Left renal cortex interstitium (tissue), 4 donors: ENCODE measurements around the gene TUT7. TPM values are rescaled to one million over a fixed set of nuclear protein-coding genes. Genes with fewer than 3 reads are reported as not detected.
"Not testable (repeated sequence)": the region's sequence is repeated elsewhere in the genome, so short reads cannot be mapped to it uniquely, and the experiment has no call there.

Experiments used
- DNase-seq, 4 donors: peaks; one replicate each; pipeline ENCODE4 v3.0.0-alpha.2; 2013; ENCODE audit warnings: low read depth in 4 of 4, low spot score in 2 of 4, missing footprints in 1 of 4
- polyA plus RNA-seq, 4 donors: library from polyadenylated mRNA; unstranded; fragments of 120-200 nt; gene quantifications; one replicate each; pipeline ENCODE4 v1.2.1, GENCODE V29; 2013; ENCODE audit not compliant: insufficient read length in 4 of 4

Gene TUT7
- 10 to 100 TPM; 21.1 to 31.0 (median 27.2) TPM for polyA plus RNA-seq

GRCh38 chr9:86354011-86354817, at the start of gene TUT7:
Gene TUT7 (minus strand): TSS chr9:86354410. CDS start chr9:86353199, 1,211 bp downstream.
- DNase-seq, result peak; percentile 86 to 93 (median 92)

- DNase-seq, result no peak
Observed at GRCh38 chr9:86402591-86402990, 48.4 kb upstream of the TUT7 start.

GRCh38 chr9:86396412-86396811, 42.2 kb upstream of the TUT7 start:
- DNase-seq, result no peak

DNA sequence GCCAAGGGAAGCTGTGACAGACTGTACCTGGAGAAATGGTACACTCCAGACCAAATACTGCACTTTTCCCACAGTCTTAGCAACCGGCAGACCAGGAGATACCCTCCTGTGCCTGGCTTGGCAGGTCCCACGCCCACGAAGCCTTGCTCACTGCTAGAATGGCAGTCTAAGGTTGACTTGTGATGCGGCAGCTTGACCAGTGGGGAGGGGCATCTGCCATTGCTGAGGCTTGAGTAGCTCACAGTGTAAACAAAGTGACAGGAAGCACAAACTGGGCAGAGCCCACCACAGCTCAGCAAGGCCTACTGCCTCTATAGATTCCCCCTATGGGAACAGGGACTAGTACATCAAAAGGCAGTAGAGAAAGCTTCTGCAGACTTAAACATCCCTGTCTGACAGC, 36.0 kb upstream of the TUT7 start:
- not testable (repeated sequence) for DNase-seq

DNA sequence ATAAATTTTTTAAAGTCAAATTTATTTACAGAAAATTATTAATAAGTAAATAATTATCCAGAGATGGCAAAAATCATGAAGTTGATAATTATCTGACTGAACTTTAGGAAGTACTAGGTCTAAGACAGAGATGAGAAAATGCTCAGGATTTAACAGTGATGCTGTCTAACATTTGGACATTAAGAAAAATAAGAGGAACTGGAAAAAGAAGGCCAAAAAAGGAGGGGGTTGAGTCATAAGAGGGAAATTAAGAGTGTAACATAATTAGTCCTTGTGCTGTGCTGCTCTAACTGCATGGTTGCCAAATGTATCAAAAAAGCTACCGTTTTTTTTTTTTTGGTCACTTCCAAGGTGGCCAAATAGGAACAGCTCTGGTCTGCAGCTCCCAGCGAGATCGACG, 35.4 kb upstream of the TUT7 start:
- DNase-seq, result no peak

- no peak for DNase-seq
Observed at GRCh38 chr9:86387376-86387775, 33.2 kb upstream of the TUT7 start.

DNA sequence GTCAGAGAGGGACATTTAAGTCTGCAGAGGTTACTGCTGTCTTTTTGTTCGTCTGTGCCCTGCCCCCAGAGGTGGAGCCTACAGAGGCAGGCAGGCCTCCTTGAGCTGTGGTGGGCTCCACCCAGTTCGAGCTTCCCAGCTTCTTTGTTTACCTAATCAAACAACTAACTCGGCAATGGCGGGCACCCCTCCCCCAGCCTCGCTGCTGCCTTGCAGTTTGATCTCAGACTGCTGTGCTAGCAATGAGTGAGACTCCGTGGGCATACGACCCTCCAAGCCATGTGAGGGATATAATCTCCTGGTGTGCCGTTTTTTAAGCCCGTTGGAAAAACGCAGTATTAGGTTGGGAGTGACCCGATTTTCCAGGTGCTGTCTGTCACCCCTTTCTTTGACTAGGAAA, 28.8 kb upstream of the TUT7 start:
- DNase-seq, result not testable (repeated sequence)

GRCh38 chr9:86376016-86376415, 21.8 kb upstream of the TUT7 start:
- no peak for DNase-seq

- no peak for DNase-seq
Observed at GRCh38 chr9:86369810-86370209, 15.6 kb upstream of the TUT7 start.

DNA sequence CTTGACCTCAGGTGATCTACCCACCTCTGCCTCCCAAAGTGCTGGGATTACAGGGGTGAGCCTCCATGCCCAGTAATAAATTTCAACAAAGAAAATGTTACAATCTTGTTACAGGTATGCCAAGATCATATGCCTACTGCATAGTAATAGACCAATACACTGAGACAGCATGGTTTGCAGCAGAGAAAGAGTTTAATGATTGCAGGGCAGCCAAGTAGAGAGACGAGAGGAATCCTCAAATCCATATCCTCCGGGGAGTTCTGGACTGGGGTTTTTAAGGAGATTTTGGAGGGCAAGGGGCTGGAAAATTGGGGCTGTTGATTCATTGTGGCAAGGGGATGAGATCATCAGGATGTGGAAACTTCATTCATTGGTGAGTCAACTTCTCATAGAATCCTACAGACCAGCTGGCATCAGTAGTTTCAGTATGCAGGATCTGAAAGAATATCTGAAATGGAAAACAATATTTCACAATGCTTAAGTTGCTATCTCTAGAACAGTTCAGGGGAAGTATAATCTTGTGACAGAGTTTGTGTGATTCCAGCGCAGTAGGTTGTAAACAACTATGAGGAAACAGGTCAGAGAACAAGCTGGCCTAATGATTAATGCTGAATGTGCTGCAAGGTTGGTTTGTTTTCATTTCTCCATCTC, 14.8 kb upstream of the TUT7 start:
- DNase-seq, result no peak

GRCh38 chr9:86361176-86361575, 7.0 kb upstream of the TUT7 start:
- no peak for DNase-seq

- DNase-seq, result no peak
Observed at GRCh38 chr9:86359151-86359879, 5.1 kb upstream of the TUT7 start.

GRCh38 chr9:86356871-86357866, 3.0 kb upstream of the TUT7 start:
- DNase-seq, result no peak

GRCh38 chr9:86355814-86356213, 1.6 kb upstream of the TUT7 start:
- DNase-seq, result no peak

- DNase-seq, result peak in 1 of 4 donors; percentile 79
Observed at GRCh38 chr9:86354818-86355309, 654 bp upstream of the TUT7 start.

- DNase-seq, result peak in 3 of 4 donors; percentile 7 to 32 (median 28)
Observed at GRCh38 chr9:86353655-86354010, 577 bp downstream of the TUT7 start.

DNA sequence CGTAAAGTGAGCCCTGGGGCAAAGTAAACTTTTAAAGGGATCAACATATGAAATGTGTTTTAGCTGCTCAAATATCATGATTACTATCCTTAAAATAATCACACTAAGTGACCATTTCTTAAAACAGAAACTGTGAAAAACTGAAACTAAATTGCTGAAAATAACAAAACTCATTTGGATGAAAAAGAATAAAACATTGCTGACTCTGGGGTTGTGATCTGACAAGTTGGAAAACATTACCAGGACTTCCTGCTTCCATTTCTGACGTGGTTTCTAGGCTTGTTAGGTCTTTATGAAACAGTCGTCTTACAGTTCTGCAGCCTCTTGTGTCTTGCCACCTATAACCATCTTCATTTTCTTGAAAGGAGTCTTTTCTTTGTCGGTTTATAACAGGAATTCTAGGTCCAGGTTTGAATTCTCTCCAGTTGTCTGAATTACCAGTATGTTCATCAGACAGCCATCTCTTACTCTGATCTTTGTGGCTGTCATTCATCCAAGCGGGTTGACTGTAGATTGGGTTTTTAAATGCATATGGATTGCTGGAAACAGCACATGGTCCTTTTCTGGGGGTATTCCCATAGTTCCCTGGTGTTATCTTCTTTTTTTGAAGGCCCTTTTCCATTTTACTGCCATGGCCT, 1.7 kb downstream of the TUT7 start:
- no peak for DNase-seq

GRCh38 chr9:86351880-86352279, 2.3 kb downstream of the TUT7 start:
- no peak for DNase-seq

DNA sequence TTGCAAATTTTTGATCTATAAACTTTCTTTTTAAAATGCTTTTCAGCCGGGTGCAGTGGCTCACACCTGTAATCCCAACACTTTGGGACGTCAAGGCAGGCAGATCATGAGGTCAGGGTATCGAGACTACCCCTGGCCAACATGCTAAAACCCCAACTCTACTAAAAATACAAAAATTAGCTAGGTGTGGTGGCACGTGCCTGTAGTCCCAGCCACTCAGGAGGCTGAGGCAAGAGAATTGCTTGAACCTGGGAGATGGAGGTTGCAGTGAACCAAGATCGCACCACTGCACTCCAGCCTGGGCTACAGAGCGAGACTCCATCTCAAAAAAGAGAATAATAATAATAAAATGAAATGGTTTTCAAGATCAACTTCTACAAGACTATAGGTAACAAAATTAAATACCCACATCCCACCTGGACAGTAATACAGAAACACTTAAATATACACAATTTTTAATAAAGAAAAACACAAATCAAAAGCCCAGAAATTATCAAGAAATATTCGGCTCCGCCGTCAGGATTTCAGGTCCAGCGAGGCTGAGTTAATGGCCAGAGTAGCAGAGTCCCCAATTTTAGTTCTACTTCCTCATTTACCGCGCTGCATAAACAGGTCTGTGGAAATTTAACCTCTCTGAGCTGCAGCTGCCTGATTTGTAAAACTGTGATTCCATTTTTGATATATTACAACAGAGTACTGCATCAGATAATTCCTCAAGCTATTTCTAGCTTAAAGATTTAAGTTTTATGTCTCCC, 4.0 kb downstream of the TUT7 start:
- no peak for DNase-seq
